Measurements from ENCODE around the gene LACTB.

Gene LACTB

DNA sequence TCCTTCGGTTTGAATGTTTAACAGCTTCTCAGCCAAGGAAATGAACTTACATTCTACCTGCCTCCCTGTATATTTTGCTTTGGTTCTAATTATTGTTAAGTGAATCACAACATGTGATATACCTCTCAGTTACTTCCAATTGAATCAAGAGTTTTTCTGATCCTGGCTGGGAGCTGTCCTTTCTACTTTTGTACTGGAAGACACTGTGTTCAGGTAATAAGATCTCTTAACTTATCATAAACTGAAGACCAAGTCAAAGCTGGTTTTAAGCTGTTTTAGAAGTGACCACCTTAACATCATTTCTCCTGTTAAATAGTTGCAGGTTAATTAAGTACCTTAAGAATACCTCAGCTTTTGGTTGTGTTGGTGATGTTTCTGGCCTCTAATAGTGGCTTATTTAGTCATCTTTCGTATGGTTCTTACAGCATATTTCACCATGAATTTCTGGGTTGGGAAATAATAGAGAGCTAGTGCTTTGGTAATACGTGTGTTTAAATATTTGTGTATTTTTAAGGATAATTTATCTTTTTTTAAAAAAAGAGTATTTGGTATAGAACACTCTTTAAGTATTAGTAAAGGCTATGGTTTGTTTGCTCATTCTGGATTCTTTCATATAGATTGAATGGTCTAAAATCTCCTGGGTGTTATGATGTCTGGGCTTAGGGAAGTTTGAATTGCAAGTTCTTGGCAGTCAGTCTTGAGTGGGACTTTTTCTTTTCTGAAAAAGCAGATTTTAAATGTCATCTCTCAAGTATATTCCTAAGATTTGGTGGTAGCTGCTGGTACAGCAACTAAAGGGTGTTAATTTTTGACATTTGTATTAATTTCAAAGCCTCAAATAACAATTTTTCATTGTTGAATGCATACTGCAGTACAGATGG, 69.3 kb downstream of the LACTB start:
- TF ChIP-seq JUND (IDR thresholded peaks at IDR 0.05; ENCODE audit: low read depth), result no peak
- in situ Hi-C loops (cut with HindIII; ENCODE audit: low pct_unique_long_range_greater_than_20kb, low sequenced_read_pairs), result no loop called here
- no peak for DNase-seq (ENCODE audit: low read depth in 1 of 2, low spot score in 1 of 2)
